IMR-90 (cell line): ENCODE data around the gene PADI2. TPM values are rescaled to one million over a fixed set of nuclear protein-coding genes. Genes with fewer than 3 reads are reported as not detected.

Experiments used
- ATAC-seq: fragments of 200-7000 bp; cut with Tn5 transposase; 2 replicates; pipeline ENCODE4 v1.9.1; 2020; ENCODE audit warnings: low read depth, mild to moderate bottlenecking, moderate library complexity
- BruUV-seq: library from RNA; stranded (reverse); fragments of 400-500 nt; replicated peaks from 2 replicates; lab custom pipeline; 2021; lab: Mats Ljungman, UMichigan
- CTCF ChIA-PET: fragments of 300-600 bp; formaldehyde crosslinking; extraction: SDS; loops from one replicate; lab custom pipeline; 2021; ENCODE audit warnings: antibody characterized with exemption; lab: Yijun Ruan, JAX
- POLR2A ChIA-PET: fragments of 300-600 bp; sonication (Branson Sonifier 250); formaldehyde crosslinking; loops from one replicate; lab custom pipeline; 2022; ENCODE audit warnings: antibody characterized with exemption; ENCODE audit not compliant: unreplicated experiment; lab: Charles Lee
- DNase-seq: peaks from one replicate; pipeline ENCODE4 v3.0.0; 2013
- H2AFZ ChIP-seq: replicated peaks from 2 replicates; pipeline ENCODE3; 2013; ENCODE audit warnings: low read length, mild to moderate bottlenecking; ENCODE audit not compliant: poor library complexity
- H2AK5ac ChIP-seq: 2 replicates; pipeline ENCODE4 v1.6.1; 2013; ENCODE audit warnings: low read depth, low read length, inconsistent platforms
- H2AK9ac ChIP-seq: replicated peaks from 2 replicates; pipeline ENCODE3; 2013; ENCODE audit warnings: mild to moderate bottlenecking, low read depth, low read length, moderate library complexity; ENCODE audit not compliant: poor library complexity
- H2BK120ac ChIP-seq: 2 replicates; pipeline ENCODE4 v1.6.1; 2013; ENCODE audit warnings: low read depth, low read length, inconsistent platforms
- H2BK15ac ChIP-seq: 3 replicates; pipeline ENCODE4 v1.6.1; 2013; ENCODE audit warnings: low read depth, low read length, inconsistent platforms
- H2BK20ac ChIP-seq: 2 replicates; pipeline ENCODE4 v1.6.1; 2013; ENCODE audit warnings: low read depth, mild to moderate bottlenecking, inconsistent platforms, low read length, moderate library complexity
- H2BK5ac ChIP-seq: 2 replicates; pipeline ENCODE4 v1.6.1; 2013; ENCODE audit warnings: mild to moderate bottlenecking, low read depth, low read length, inconsistent platforms; ENCODE audit not compliant: poor library complexity, severe bottlenecking
- H3K14ac ChIP-seq: replicated peaks from 2 replicates; pipeline ENCODE4 v1.6.1; 2013; ENCODE audit warnings: low read depth, low read length, inconsistent platforms
- H3K18ac ChIP-seq: 2 replicates; pipeline ENCODE4 v1.6.1; 2013; ENCODE audit warnings: low read depth, low read length, control low read depth
- H3K23ac ChIP-seq: 2 replicates; pipeline ENCODE4 v1.6.1; 2013; ENCODE audit warnings: low read depth, low read length, inconsistent platforms
- H3K27ac ChIP-seq: 2 replicates; pipeline ENCODE4 v1.5.1; 2013; ENCODE audit warnings: mild to moderate bottlenecking, control low read depth, low read length; ENCODE audit not compliant: insufficient read depth
- H3K27me3 ChIP-seq: 2 replicates; pipeline ENCODE4 v1.6.1; 2013; ENCODE audit warnings: low read length; ENCODE audit not compliant: control insufficient read depth, insufficient read depth
- H3K36me3 ChIP-seq: 2 replicates; pipeline ENCODE4 v1.6.1; 2013; ENCODE audit warnings: low read length, mixed read lengths; ENCODE audit not compliant: control insufficient read depth, insufficient read depth
- H3K4ac ChIP-seq: 2 replicates; pipeline ENCODE4 v1.6.1; 2013; ENCODE audit warnings: low read depth, low read length, inconsistent platforms
- H3K4me1 ChIP-seq: 2 replicates; pipeline ENCODE4 v1.6.1; 2013; ENCODE audit warnings: low read length, mixed read lengths; ENCODE audit not compliant: control insufficient read depth, insufficient read depth
- H3K4me2 ChIP-seq: 2 replicates; pipeline ENCODE4 v1.6.1; 2013; ENCODE audit warnings: low read depth, mild to moderate bottlenecking, control low read depth, low read length, moderate library complexity
- H3K4me3 ChIP-seq: 2 replicates; pipeline ENCODE4 v1.5.1; 2013; ENCODE audit warnings: low read depth, mild to moderate bottlenecking, control low read depth, low read length, moderate library complexity; ENCODE audit not compliant: insufficient read depth
- H3K56ac ChIP-seq: 2 replicates; pipeline ENCODE4 v1.6.1; 2013; ENCODE audit warnings: low read length, inconsistent platforms; ENCODE audit not compliant: insufficient read depth; ENCODE audit errors: extremely low read depth
- H3K79me1 ChIP-seq, 2 experiments: 2 replicates each; pipeline ENCODE4 v1.6.1; 2013; ENCODE audit warnings: low read length in 2 of 2, inconsistent platforms in 1 of 2, low read depth in 1 of 2
- H3K9ac ChIP-seq: 2 replicates; pipeline ENCODE4 v1.6.1; 2013; ENCODE audit warnings: low read depth, low read length, control low read depth
- H3K9me1 ChIP-seq: 2 replicates; pipeline ENCODE4 v1.6.1; 2013; ENCODE audit warnings: low read length, inconsistent platforms; ENCODE audit not compliant: insufficient read depth
- H3K9me3 ChIP-seq: 2 replicates; pipeline ENCODE4 v1.6.1; 2013; ENCODE audit warnings: low read length; ENCODE audit not compliant: control insufficient read depth, insufficient read depth
- H4K20me1 ChIP-seq: 2 replicates; pipeline ENCODE4 v1.6.1; 2013; ENCODE audit warnings: low read length, inconsistent platforms; ENCODE audit not compliant: insufficient read depth
- H4K5ac ChIP-seq: 2 replicates; pipeline ENCODE4 v1.6.1; 2013; ENCODE audit warnings: mild to moderate bottlenecking, low read depth, low read length, control low read depth
- H4K8ac ChIP-seq, 2 experiments: 2 replicates each; pipeline ENCODE4 v1.6.1; 2013; ENCODE audit warnings: low read depth in 2 of 2, low read length in 2 of 2, control low read depth in 1 of 2, inconsistent platforms in 1 of 2
- H4K91ac ChIP-seq: 2 replicates; pipeline ENCODE4 v1.6.1; 2013; ENCODE audit warnings: low read depth, low read length, inconsistent platforms; ENCODE audit not compliant: insufficient read depth
- BHLHE40 ChIP-seq: fragments of 150-350 bp; IDR thresholded peaks from 2 replicates; pipeline ENCODE4 v1.6.1; 2016; ENCODE audit warnings: mild to moderate bottlenecking, low read depth, low read length
- CEBPB ChIP-seq: IDR thresholded peaks from 2 replicates; pipeline ENCODE4 v1.6.1; 2012; ENCODE audit warnings: low read depth, low read length, improper control_type of control experiment
- CHD1 ChIP-seq: IDR thresholded peaks from 2 replicates; pipeline ENCODE4 v1.6.1; 2012; ENCODE audit warnings: low read depth, low read length, improper control_type of control experiment
- CTCF ChIP-seq: conservative IDR thresholded peaks from 2 replicates; pipeline ENCODE4 v1.5.1; 2012; ENCODE audit warnings: mild to moderate bottlenecking, low read depth, low read length, improper control_type of control experiment
- ELK1 ChIP-seq: fragments of 150-350 bp; IDR thresholded peaks from 2 replicates; pipeline ENCODE4 v1.6.1; 2016; ENCODE audit warnings: low read depth, mild to moderate bottlenecking, low read length, moderate library complexity, borderline replicate concordance
- FOS ChIP-seq: fragments of 150-350 bp; IDR thresholded peaks from 2 replicates; pipeline ENCODE4 v1.6.1; 2016; ENCODE audit warnings: low read depth, low read length
- MAFK ChIP-seq: IDR thresholded peaks from 2 replicates; pipeline ENCODE4 v1.6.1; 2012; ENCODE audit warnings: low read depth, low read length, improper control_type of control experiment
- MAZ ChIP-seq: IDR thresholded peaks from 2 replicates; pipeline ENCODE4 v1.6.1; 2012; ENCODE audit warnings: low read depth, mild to moderate bottlenecking, low read length, improper control_type of control experiment, moderate library complexity, borderline replicate concordance
- MXI1 ChIP-seq: IDR thresholded peaks from 2 replicates; pipeline ENCODE4 v1.6.1; 2012; ENCODE audit warnings: low read depth, mild to moderate bottlenecking, low read length, moderate library complexity, borderline replicate concordance
- NFE2L2 ChIP-seq: fragments of 150-350 bp; IDR thresholded peaks from 2 replicates; pipeline ENCODE4 v1.6.1; 2016; ENCODE audit warnings: low read depth, mild to moderate bottlenecking, low read length
- POLR2A ChIP-seq: IDR thresholded peaks from 2 replicates; pipeline ENCODE4 v1.6.1; 2012; ENCODE audit warnings: mild to moderate bottlenecking, low read depth, low read length
- RAD21 ChIP-seq: IDR thresholded peaks from 2 replicates; pipeline ENCODE4 v1.6.1; 2012; ENCODE audit warnings: low read length, improper control_type of control experiment
- RCOR1 ChIP-seq: IDR thresholded peaks from 2 replicates; pipeline ENCODE4 v1.6.1; 2012; ENCODE audit warnings: mild to moderate bottlenecking, low read length, improper control_type of control experiment; ENCODE audit not compliant: insufficient replicate concordance
- RFX5 ChIP-seq: IDR thresholded peaks from 2 replicates; pipeline ENCODE4 v1.8.0; 2012; ENCODE audit warnings: low read depth, mild to moderate bottlenecking, low read length, moderate library complexity
- SMC3 ChIP-seq: fragments of 150-350 bp; IDR thresholded peaks from 2 replicates; pipeline ENCODE4 v1.6.1; 2016; ENCODE audit warnings: low read depth, mild to moderate bottlenecking, antibody characterized with exemption, low read length, moderate library complexity
- USF2 ChIP-seq: fragments of 150-350 bp; IDR thresholded peaks from 2 replicates; pipeline ENCODE4 v1.6.1; 2017; ENCODE audit warnings: mild to moderate bottlenecking, antibody characterized with exemption, low read length, low read depth
- WGBS, 2 experiments: methylation state at CpG; one replicate each; pipeline versions ENCODE4 v1.1.5 to v1.1.7; 2013; ENCODE audit warnings: missing lambda C conversion rate in 2 of 2; ENCODE audit not compliant: insufficient read length in 1 of 2; ENCODE audit errors: extremely low coverage in 2 of 2; 5-methylcytosine and 5-hydroxymethylcytosine counted together
- dilution Hi-C: fragments of 300-500 bp; cut with HindIII; formaldehyde crosslinking; loops from one replicate; pipeline ENCODE4 v1.14.3; 2018; ENCODE audit warnings: low sequenced_read_pairs; ENCODE audit not compliant: unreplicated experiment
- in situ Hi-C: fragments of 300-500 bp; cut with MboI; formaldehyde crosslinking; loops from 3 replicates; pipeline ENCODE4 v1.14.3; 2019; ENCODE audit warnings: low sequenced_read_pairs, inconsistent platforms, mixed read lengths
- intact Hi-C: fragments of 100-400 bp; cut with micrococcal nuclease; formaldehyde crosslinking; loops from 2 replicates; pipeline ENCODE4 v1.10.0; 2022
- polyA plus RNA-seq, 3 experiments: library from polyadenylated mRNA; depleted of rRNA; stranded (reverse); fragments of >200 nt; gene quantifications; 2 replicates each; pipeline ENCODE4 v1.2.3, GENCODE V29; 2012; ENCODE audit warnings: low replicate concordance in 1 of 3
- total RNA-seq: library from RNA; depleted of rRNA; stranded (reverse); fragments of >200 nt; gene quantifications from 2 replicates; pipeline ENCODE4 v1.2.3, GENCODE V29; 2012

Gene PADI2
- total and polyA plus RNA-seq, 2 of the 4 experiments (the other 2 are of a cell fraction) = not detected

- POLR2A ChIA-PET = no interaction called here
- CTCF ChIA-PET = no interaction called here
- H3K27ac ChIP-seq = no peak overlapping the region
- no peak overlapping the region for H2BK20ac ChIP-seq
- H3K4me2 ChIP-seq = no peak overlapping the region
- WGBS, 2 experiments = no CpG with 5 or more reads among the region's 1 CpG
- peaks cover 7% of the 10 kb centered on the region; the same call in 1 of the 2 replicates for H3K4me1 ChIP-seq
- H2AK9ac ChIP-seq = no peak overlapping the region
- TF ChIP-seq NFE2L2 (no peak), CHD1 (no peak), RAD21 (no peak), CEBPB (no peak), ELK1 (no peak), RCOR1 (no peak), FOS (no peak), MXI1 (no peak), SMC3 (no peak), CTCF (no peak), MAFK (no peak), RFX5 (no peak), BHLHE40 (no peak), POLR2A (no peak), MAZ (no peak), USF2 (no peak)
- no peak overlapping the region for H2AFZ ChIP-seq
- no peak overlapping the region for H4K5ac ChIP-seq
- H4K8ac ChIP-seq = no peak overlapping the region
- H3K4me3 ChIP-seq = no peak overlapping the region
- no peak overlapping the region for H3K18ac ChIP-seq
- H3K9me3 ChIP-seq = no peaks in the 10 kb centered on the region
- H3K27me3 ChIP-seq = peaks cover 62% of the 10 kb centered on the region
- no peak overlapping the region for H3K9ac ChIP-seq
- in situ Hi-C loops (no loop called here), dilution Hi-C loops (no loop called here), intact Hi-C loops (no loop called here)
- H3K4ac ChIP-seq = no peak overlapping the region
- H3K14ac ChIP-seq = no peak overlapping the region
- DNase-seq (no peak), ATAC-seq (no peak)
- no peak overlapping the region for H3K23ac ChIP-seq
- no peak overlapping the region for H4K91ac ChIP-seq
- no peaks in the 10 kb centered on the region for H3K9me1 ChIP-seq
- no peak overlapping the region for H2BK5ac ChIP-seq
- no peak overlapping the region for H2AK5ac ChIP-seq
- H3K56ac ChIP-seq = no peak overlapping the region
- H3K36me3 ChIP-seq = no peaks in the 10 kb centered on the region
- H3K79me1 ChIP-seq = no peaks in the 10 kb centered on the region
- no peak overlapping the region for H2BK15ac ChIP-seq
- no TSS peak for BruUV-seq
- no peaks in the 10 kb centered on the region for H4K20me1 ChIP-seq
- H2BK120ac ChIP-seq = no peak overlapping the region
Measured at GRCh38 chr1:17116643-17117042, 2.6 kb downstream of the PADI2 start.
